ENCODE data around the gene CLDN8. TPM values are rescaled to one million over a fixed set of nuclear protein-coding genes. Genes with fewer than 3 reads are reported as not detected.

CLDN8 gene
- total RNA-seq, 1 experiment from 2014 or later: not detected

DNA sequence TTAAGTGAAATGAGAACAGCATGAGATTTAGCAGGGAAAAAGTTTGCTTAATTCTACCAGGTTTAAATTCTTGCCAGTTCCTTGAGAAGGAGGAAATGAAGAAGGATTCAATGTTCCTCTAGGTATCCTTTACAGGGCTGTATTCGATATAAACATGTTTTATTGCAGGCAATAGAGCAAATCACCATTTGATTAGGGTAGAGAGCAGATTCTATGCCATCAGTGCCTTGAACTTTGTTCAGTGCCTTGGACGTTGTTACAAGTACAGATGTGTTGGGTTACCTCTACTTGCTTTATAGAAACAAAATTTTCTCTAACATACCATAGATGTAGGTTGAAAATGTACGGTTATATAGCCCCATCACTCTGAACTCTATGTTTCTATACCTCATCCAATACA, 18.2 kb upstream of the CLDN8 start:
- DNase-seq (ENCODE audit: unreplicated experiment): no peak
- no peaks in the 10 kb centered on the region for H3K9me3 Mint-ChIP-seq (ENCODE audit: unreplicated experiment)
- intact Hi-C loops (cut with micrococcal nuclease): no loop called here
- H3K27ac Mint-ChIP-seq (ENCODE audit: low read depth, unreplicated experiment): no peak overlapping the region
- BruUV-seq (replicated peaks): no TSS peak
- TF ChIP-seq, protein P1, sequence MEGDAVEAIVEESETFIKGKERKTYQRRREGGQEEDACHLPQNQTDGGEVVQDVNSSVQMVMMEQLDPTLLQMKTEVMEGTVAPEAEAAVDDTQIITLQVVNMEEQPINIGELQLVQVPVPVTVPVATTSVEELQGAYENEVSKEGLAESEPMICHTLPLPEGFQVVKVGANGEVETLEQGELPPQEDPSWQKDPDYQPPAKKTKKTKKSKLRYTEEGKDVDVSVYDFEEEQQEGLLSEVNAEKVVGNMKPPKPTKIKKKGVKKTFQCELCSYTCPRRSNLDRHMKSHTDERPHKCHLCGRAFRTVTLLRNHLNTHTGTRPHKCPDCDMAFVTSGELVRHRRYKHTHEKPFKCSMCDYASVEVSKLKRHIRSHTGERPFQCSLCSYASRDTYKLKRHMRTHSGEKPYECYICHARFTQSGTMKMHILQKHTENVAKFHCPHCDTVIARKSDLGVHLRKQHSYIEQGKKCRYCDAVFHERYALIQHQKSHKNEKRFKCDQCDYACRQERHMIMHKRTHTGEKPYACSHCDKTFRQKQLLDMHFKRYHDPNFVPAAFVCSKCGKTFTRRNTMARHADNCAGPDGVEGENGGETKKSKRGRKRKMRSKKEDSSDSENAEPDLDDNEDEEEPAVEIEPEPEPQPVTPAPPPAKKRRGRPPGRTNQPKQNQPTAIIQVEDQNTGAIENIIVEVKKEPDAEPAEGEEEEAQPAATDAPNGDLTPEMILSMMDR (IDR thresholded peaks at IDR 0.05; ENCODE audit: unreplicated experiment): no peak
- no peaks in the 10 kb centered on the region for H3K27me3 Mint-ChIP-seq (ENCODE audit: insufficient read depth, unreplicated experiment)
- H3K36me3 Mint-ChIP-seq (ENCODE audit: insufficient read depth, unreplicated experiment): no peaks in the 10 kb centered on the region
- ChIA-PET CTCF (interaction anchor here (1.0 kb wide), 1 partner anchor 161 kb away, joined by 5 read pairs; no protein-coding TSS in a partner anchor), POLR2A (interaction anchor here (1.2 kb wide), 1 partner anchor 18 kb away, joined by 4 read pairs; no protein-coding TSS in a partner anchor)
- H3K4me3 Mint-ChIP-seq (ENCODE audit: unreplicated experiment): no peak overlapping the region
- H3K4me1 Mint-ChIP-seq (ENCODE audit: insufficient read depth, unreplicated experiment): peaks cover 6% of the 10 kb centered on the region

DNA sequence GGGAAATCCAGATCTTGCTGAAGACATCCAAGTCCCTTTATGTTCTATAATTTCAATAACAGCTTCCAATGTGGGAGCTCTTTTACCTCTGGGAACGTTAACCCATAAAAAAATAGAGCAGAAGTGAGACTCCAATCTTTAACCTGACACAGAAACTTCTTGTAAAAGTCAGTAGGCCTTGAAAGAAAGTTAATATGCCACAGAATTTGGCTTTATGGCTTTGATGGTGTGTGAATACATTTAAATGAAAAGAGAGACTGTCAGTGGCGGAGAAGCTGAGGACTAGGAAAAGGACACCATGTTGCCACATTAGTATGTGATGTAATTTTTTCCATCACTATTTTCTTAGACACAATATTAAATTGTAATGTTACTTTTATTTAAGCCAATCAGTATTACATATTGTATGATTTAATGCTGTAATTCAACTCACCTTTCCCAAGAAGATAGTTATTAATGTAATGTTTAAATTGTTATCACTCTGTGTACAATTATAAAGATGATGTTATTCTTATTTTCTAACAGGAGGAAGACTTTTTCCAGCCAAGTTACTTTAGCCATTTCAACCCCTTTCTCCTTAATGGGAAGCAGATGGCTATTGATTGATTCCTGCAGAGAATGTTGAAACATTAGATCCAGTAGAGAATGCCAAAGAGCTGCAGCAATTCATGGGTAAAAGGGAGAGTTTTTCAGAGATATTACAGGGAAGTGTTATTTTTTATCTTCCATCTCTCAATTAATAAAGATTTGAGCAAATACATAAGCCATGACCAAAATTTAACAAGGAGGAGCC, 17.5 kb upstream of the CLDN8 start:
- intact Hi-C loops (cut with micrococcal nuclease): no loop called here
- Mint-ChIP-seq H3K9me3 (ENCODE audit: unreplicated experiment) (no peaks in the 10 kb centered on the region), H3K4me1 (ENCODE audit: insufficient read depth, unreplicated experiment) (peaks cover 6% of the 10 kb centered on the region), H3K4me3 (ENCODE audit: unreplicated experiment) (no peak overlapping the region), H3K36me3 (ENCODE audit: insufficient read depth, unreplicated experiment) (no peaks in the 10 kb centered on the region), H3K27ac (ENCODE audit: low read depth, unreplicated experiment) (no peak overlapping the region), H3K27me3 (ENCODE audit: insufficient read depth, unreplicated experiment) (no peaks in the 10 kb centered on the region)
- DNase-seq (ENCODE audit: unreplicated experiment): no peak
- TF ChIP-seq, protein P1 (IDR thresholded peaks at IDR 0.05; ENCODE audit: unreplicated experiment): no peak
- BruUV-seq (replicated peaks): no TSS peak
- POLR2A ChIA-PET: interaction anchor here (0.7 kb wide), 1 partner anchor 10 kb away, joined by 3 read pairs; no protein-coding TSS in a partner anchor
- CTCF ChIA-PET: no interaction called here

DNA sequence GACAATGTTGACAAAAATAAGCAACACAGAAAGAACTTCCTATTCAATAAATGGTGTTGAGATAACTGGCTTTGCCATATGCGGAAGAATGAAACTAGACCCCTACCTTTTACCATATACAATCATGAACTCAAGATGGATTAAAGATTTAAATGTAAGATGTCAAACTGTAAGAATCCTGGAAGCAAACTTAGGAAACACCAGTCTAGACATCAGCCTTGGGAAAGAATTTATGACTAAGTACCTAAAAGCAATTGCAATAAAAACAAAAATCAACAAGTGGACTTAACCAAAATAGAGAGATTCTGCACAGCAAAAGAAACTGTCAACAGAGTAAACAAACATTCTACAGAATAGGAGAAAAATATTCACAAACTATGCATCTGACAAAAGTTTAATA, 16.1 kb upstream of the CLDN8 start:
- no peaks in the 10 kb centered on the region for H3K9me3 Mint-ChIP-seq (ENCODE audit: unreplicated experiment)
- no peaks in the 10 kb centered on the region for H3K27me3 Mint-ChIP-seq (ENCODE audit: insufficient read depth, unreplicated experiment)
- H3K4me3 Mint-ChIP-seq (ENCODE audit: unreplicated experiment): no peak overlapping the region
- no peaks in the 10 kb centered on the region for H3K36me3 Mint-ChIP-seq (ENCODE audit: insufficient read depth, unreplicated experiment)
- H3K4me1 Mint-ChIP-seq (ENCODE audit: insufficient read depth, unreplicated experiment): peaks cover 13% of the 10 kb centered on the region
- TF ChIP-seq, protein P1 (IDR thresholded peaks at IDR 0.05; ENCODE audit: unreplicated experiment): no peak
- DNase-seq (ENCODE audit: unreplicated experiment): no peak
- POLR2A ChIA-PET: no interaction called here
- CTCF ChIA-PET: no interaction called here
- H3K27ac Mint-ChIP-seq (ENCODE audit: low read depth, unreplicated experiment): no peak overlapping the region
- intact Hi-C loops (cut with micrococcal nuclease): no loop called here
- no TSS peak for BruUV-seq (replicated peaks)

DNA sequence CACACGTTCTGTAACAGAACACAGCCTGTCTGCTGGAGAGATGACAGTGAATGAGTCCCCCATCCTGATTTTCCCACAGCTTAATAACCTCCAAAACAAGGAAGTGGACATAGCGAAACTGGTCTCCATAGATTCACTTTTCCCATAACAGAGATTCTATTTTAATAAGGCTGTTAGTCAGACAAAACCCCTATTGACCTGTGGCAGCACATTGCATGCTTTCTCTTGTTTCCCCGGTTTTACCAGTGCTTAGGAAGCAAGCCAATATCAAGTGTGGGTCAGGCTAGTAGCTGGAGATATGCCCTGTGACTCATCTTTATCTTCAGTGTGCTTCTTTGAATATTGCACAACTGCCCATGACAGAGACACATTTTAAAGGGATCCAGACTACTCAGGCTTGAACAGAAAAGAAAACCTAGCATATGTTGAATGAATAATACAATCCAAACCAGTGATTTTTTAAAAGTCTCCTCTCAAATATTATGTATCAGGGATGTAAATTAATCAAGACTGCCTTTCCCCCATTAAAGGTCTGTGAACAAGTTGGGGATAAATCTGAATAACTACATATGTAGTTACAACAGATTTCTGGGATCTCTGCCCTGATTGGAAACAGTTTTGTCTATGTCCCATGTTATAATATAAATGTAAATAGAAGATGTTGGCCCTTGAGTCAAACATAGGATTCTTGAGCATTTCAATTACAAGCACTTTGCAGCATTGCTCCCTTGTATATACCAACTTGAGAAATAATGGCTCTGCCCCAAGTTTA, 11.9 kb upstream of the CLDN8 start:
- peak; percentile 98 for DNase-seq (ENCODE audit: unreplicated experiment)
- no peaks in the 10 kb centered on the region for H3K27me3 Mint-ChIP-seq (ENCODE audit: insufficient read depth, unreplicated experiment)
- H3K27ac Mint-ChIP-seq (ENCODE audit: low read depth, unreplicated experiment): peak overlapping the region; percentile 42
- intact Hi-C loops (cut with micrococcal nuclease): no loop called here
- no TSS peak for BruUV-seq (replicated peaks)
- no peak overlapping the region for H3K4me3 Mint-ChIP-seq (ENCODE audit: unreplicated experiment)
- TF ChIP-seq, protein P1 (IDR thresholded peaks at IDR 0.05; ENCODE audit: unreplicated experiment): no peak
- H3K9me3 Mint-ChIP-seq (ENCODE audit: unreplicated experiment): no peaks in the 10 kb centered on the region
- POLR2A ChIA-PET: interaction anchor here (0.7 to 1.8 kb wide), 7 partner anchors 8 to 1155 kb away, joined by 3 to 7 read pairs (median 3); partner anchors contain the start of gene CLDN8
- H3K36me3 Mint-ChIP-seq (ENCODE audit: insufficient read depth, unreplicated experiment): no peaks in the 10 kb centered on the region
- CTCF ChIA-PET: interaction anchor here (0.7 to 1.6 kb wide), 3 partner anchors 9 to 184 kb away, joined by 3 to 5 read pairs (median 4); no protein-coding TSS in a partner anchor
- H3K4me1 Mint-ChIP-seq (ENCODE audit: insufficient read depth, unreplicated experiment): peaks cover 13% of the 10 kb centered on the region

Measured in MCF 10A (cell line).